DOHH2 (cell line): Measurements from ENCODE around the gene GRM2.

ENCODE experiments used
- H3F3A ChIP-seq: fragments of 200-600 bp; sonication (generic), shearing (Covaris generic); 2 replicates; pipeline ENCODE4 v1.6.0; 2016; ENCODE audit warnings: antibody characterized with exemption, mild to moderate bottlenecking; ENCODE audit not compliant: control insufficient read depth, insufficient read depth
- H3K27ac ChIP-seq: fragments of 200-600 bp; sonication (generic); 2 replicates; pipeline ENCODE4 v1.5.1; 2014; ENCODE audit warnings: low read depth, mild to moderate bottlenecking, low read length, moderate library complexity
- H3K27me3 ChIP-seq: fragments of 200-600 bp; sonication (generic); 2 replicates; pipeline ENCODE4 v1.6.1; 2014; ENCODE audit warnings: mild to moderate bottlenecking, low read length, mixed read lengths; ENCODE audit not compliant: control insufficient read depth
- H3K36me3 ChIP-seq: fragments of 200-600 bp; sonication (generic); 2 replicates; pipeline ENCODE4 v1.6.1; 2014; ENCODE audit warnings: mild to moderate bottlenecking, low read length, moderate library complexity, mixed read lengths; ENCODE audit not compliant: control insufficient read depth
- H3K4me1 ChIP-seq: fragments of 200-600 bp; sonication (generic); 2 replicates; pipeline ENCODE4 v1.6.1; 2014; ENCODE audit warnings: mild to moderate bottlenecking, low read length, mixed read lengths; ENCODE audit not compliant: control insufficient read depth
- H3K4me2 ChIP-seq: fragments of 200-600 bp; sonication (generic); 2 replicates; pipeline ENCODE4 v1.6.0; 2014; ENCODE audit warnings: mild to moderate bottlenecking, low read length, moderate library complexity
- H3K4me3 ChIP-seq: fragments of 200-600 bp; sonication (generic); 2 replicates; pipeline ENCODE4 v1.5.1; 2014; ENCODE audit warnings: mild to moderate bottlenecking, low read length, mixed read lengths
- H3K79me2 ChIP-seq: fragments of 200-600 bp; sonication (generic); 2 replicates; pipeline ENCODE4 v1.6.1; 2014; ENCODE audit warnings: mild to moderate bottlenecking, low read length, mixed read lengths; ENCODE audit not compliant: control insufficient read depth
- H3K9me2 ChIP-seq: fragments of 200-600 bp; sonication (generic); replicated peaks from 2 replicates; pipeline ENCODE4 v1.6.1; 2014; ENCODE audit warnings: mild to moderate bottlenecking, low read length, mixed read lengths; ENCODE audit not compliant: control insufficient read depth
- H3K9me3 ChIP-seq: fragments of 200-600 bp; sonication (generic); 2 replicates; pipeline ENCODE4 v1.6.1; 2014; ENCODE audit warnings: antibody characterized with exemption, low read length, mixed read lengths; ENCODE audit not compliant: control insufficient read depth, insufficient read depth
- H4K20me1 ChIP-seq: fragments of 200-600 bp; sonication (generic); 2 replicates; pipeline ENCODE4 v1.6.0; 2014; ENCODE audit warnings: low read depth, mild to moderate bottlenecking, antibody characterized with exemption, low read length, moderate library complexity; ENCODE audit not compliant: control insufficient read depth, insufficient read depth
- CTCF ChIP-seq: fragments of 200-600 bp; sonication (generic); IDR thresholded peaks from one replicate; pipeline ENCODE4 v1.5.1; 2014; ENCODE audit warnings: antibody characterized with exemption, mild to moderate bottlenecking, low read depth, low read length; ENCODE audit not compliant: poor library complexity, severe bottlenecking
- EZH2phosphoT487 ChIP-seq: fragments of 200-600 bp; sonication (generic); IDR thresholded peaks from 2 replicates; pipeline ENCODE4 v1.6.1; 2017; ENCODE audit warnings: borderline replicate concordance, mild to moderate bottlenecking, antibody characterized with exemption, low read length, moderate library complexity, mixed read lengths

Gene GRM2

GRCh38 chr3:51705276-51706020 lies 1.4 kb upstream of the GRM2 start:
- Histone ChIP-seq H3K4me1 (no peaks in the 10 kb centered on the region), H3K4me3 (no peak overlapping the region), H3K9me3 (no peaks in the 10 kb centered on the region), H3K36me3 (peaks cover 11% of the 10 kb centered on the region; the same call in 1 of the 2 replicates), H3K27ac (no peak overlapping the region), H3K79me2 (no peaks in the 10 kb centered on the region), H3K27me3 (no peaks in the 10 kb centered on the region), H3F3A (no peaks in the 10 kb centered on the region), H3K4me2 (no peak overlapping the region), H3K9me2 (no peaks in the 10 kb centered on the region), H4K20me1 (no peaks in the 10 kb centered on the region)
- no peak for TF ChIP-seq EZH2phosphoT487
- no peak for TF ChIP-seq CTCF

DNA sequence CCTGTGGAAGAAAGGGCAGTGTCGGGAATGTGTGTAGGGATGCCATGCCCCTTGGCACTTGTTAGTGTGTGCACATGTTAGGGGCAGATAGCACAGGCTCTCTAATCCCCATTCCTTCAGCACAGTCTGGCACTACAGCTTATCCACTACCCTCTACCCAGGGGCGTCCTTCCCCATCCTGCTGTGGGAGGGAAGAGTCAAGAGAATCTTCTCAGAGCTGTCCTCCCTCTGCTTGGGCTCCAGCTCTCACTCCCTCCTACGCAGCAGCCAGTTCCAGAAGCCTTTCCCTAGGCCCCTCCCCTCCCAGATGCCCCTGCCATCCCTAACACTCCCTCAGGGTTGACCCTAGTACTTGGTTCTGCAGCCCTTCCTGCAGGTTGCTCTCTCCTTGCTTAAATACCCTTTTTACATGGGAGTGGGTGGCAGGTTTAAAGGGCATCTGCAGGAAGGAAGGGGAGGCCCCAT lies 815 bp upstream of the GRM2 start:
- H4K20me1 ChIP-seq, result no peaks in the 10 kb centered on the region
- TF ChIP-seq EZH2phosphoT487, result no peak
- TF ChIP-seq CTCF, result no peak
- peaks cover 8% of the 10 kb centered on the region; the same call in 1 of the 2 replicates for H3K36me3 ChIP-seq
- H3K27ac ChIP-seq, result no peak overlapping the region
- H3K9me2 ChIP-seq, result no peaks in the 10 kb centered on the region
- no peak overlapping the region for H3K4me3 ChIP-seq
- H3K79me2 ChIP-seq, result no peaks in the 10 kb centered on the region
- H3K4me1 ChIP-seq, result no peaks in the 10 kb centered on the region
- no peaks in the 10 kb centered on the region for H3K27me3 ChIP-seq
- H3K4me2 ChIP-seq, result no peak overlapping the region
- H3K9me3 ChIP-seq, result no peaks in the 10 kb centered on the region
- H3F3A ChIP-seq, result no peaks in the 10 kb centered on the region

- Histone ChIP-seq H3K9me2 (no peaks in the 10 kb centered on the region), H3K36me3 (peaks cover 7% of the 10 kb centered on the region; the same call in 1 of the 2 replicates), H3K4me2 (no peak overlapping the region), H3K9me3 (no peaks in the 10 kb centered on the region), H3K4me1 (no peaks in the 10 kb centered on the region), H3K79me2 (no peaks in the 10 kb centered on the region), H3F3A (no peaks in the 10 kb centered on the region), H3K27ac (no peak overlapping the region), H3K4me3 (no peak overlapping the region), H4K20me1 (no peaks in the 10 kb centered on the region), H3K27me3 (no peaks in the 10 kb centered on the region)
- no peak for TF ChIP-seq EZH2phosphoT487
- no peak for TF ChIP-seq CTCF
Observed at GRCh38 chr3:51708216-51708845, 1.5 kb downstream of the GRM2 start.
